Activated CD4-positive, CD25-positive, alpha-beta regulatory T cell (primary cell): ENCODE data around the gene ZNF580.

Source experiments
- DNase-seq, 4 experiments: peaks; one replicate each; lab custom pipeline; 2025; lab: John Stamatoyannopoulos, UW

Gene ZNF580

DNA sequence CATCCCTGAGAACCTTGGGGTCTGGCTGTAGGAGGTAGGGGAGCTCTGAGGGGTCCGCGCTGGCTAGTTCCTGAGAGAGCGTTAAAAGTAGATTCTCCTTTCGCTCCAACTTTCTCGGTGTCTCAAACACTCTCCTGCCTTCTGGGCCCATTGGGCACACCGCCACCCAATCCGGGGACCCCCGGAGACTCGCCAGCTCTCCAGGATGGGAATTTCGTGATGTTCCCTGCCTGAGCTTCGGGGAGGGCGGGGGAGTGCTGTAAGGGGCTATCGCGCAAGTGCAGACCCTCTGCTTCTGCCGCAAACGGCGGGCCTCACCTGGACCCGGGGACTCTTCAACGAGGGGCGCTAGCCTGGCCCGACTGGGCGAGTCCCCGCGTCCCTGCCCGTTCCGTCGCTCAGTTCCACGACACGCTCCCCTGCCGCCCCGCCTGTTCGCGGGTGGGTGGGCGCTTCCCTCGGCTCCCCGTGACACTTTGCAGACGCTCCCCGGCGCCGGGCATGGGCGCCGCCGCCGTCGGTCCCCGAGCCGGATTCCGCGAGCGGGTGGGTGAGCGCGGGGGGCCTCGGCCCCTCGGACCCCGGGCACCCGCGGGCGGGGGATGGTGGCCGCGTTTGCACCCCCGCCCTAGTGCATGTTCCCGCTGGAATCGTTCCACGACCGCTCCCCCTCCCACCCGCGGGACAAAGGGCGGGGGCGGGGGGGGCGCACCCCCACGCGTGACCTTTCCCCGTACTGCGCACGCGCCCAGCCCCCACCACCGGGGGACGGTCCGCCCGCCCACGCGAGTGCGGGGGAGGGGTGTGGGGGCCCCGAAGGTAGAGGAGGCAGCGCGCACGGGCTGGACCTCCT is 7.2 kb downstream of the ZNF580 start, which contains the start of gene CCDC106:
Gene CCDC106 (plus strand): TSS at position 481 of the 853 bp plus-strand sequence. CDS start 835 bp downstream, outside the sequence.
- DNase-seq, result no peak

DNA sequence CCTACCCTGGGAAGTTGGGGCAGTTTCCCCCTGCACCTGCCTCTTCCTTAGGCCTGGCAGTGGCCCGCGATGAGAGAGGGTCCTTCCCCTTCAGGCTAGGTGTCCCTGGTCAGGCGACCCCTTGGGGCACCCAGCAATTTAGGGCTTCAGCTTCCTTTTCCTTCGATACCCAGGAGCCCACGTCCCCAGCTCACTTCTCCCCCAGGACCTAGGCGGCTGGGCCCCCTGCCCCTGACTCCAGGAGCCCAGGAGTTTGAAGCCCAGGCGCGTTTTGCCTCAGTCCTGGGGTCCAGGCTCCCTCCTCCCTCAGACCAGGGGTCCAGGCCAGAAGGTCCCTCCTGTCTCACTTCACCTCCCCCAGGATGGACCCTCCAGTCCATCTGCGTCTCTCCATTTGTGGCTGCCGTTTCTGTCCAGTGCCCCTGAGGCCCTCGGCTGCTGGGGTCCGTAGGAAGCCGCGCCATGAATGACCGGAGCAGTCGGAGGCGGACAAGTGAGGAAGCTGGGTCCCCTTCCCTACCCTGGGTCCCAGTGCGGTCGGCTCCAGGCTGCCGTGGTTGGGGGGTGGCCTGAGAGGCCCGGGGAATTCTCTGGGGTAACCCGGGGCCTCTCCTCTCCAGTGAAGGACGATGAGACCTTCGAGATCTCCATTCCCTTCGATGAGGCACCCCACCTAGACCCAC is 7.9 kb downstream of the ZNF580 start:
- DNase-seq, result no peak

DNA sequence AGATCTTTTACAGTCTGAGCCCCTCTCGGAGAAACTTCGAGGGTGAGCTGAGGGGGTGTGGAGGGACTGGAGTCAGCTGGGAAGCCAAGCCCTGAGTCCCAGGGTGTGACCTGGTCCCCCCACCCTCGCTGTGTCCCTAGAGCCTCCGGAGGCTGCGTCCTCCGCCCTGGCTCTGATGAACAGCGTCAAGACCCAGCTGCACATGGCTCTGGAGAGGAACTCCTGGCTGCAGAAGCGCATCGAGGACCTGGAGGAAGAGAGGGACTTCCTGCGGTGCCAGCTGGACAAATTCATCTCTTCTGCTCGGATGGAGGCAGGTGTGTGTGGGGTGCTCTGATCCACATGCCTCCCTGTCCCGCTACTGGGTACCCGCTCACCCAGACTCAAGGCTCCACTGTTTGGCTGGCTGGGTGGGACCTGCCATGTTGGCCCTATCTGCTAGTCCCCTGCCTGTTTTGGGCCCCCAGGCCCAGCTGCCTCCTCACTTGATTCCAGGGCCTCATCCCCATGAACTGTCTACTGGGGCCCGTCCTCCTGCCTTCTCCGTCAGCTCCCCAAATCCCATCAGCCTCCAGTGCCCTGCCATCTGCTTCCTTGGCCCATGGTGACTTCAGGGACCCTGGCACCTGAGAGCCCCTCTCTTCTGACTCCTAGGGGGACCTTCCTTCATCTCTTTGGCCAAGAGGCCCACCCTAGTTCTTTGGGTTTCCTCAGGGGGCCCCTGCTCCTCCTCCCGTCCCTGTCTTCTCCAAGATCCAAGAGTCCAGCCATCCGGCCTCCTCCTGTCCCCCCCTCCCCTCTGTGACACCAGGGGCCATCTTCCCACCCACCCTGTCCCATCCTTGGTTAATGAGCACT is 8.7 kb downstream of the ZNF580 start:
- DNase-seq, result no peak

DNA sequence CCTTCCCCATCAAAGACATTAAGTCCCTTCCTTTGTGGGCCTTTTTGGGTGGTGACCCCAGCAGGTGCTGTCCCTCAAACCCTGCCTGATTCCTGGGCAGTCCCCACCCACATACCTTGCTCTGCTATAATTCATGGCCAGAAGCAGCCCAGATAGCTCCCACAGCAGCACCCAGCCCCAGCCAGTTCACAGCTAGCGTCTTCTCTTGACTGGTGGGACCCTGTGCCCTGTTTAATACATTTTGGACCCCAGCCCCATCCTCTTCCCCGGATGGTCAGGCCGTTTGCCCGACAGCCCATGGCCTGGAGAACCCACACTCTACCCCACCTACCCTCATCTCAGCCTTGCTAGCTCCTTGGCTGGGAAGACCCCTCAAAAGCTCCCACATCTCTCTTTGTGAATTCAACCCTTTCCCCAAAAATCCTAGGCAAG is 9.3 kb downstream of the ZNF580 start:
- no peak for DNase-seq

DNA sequence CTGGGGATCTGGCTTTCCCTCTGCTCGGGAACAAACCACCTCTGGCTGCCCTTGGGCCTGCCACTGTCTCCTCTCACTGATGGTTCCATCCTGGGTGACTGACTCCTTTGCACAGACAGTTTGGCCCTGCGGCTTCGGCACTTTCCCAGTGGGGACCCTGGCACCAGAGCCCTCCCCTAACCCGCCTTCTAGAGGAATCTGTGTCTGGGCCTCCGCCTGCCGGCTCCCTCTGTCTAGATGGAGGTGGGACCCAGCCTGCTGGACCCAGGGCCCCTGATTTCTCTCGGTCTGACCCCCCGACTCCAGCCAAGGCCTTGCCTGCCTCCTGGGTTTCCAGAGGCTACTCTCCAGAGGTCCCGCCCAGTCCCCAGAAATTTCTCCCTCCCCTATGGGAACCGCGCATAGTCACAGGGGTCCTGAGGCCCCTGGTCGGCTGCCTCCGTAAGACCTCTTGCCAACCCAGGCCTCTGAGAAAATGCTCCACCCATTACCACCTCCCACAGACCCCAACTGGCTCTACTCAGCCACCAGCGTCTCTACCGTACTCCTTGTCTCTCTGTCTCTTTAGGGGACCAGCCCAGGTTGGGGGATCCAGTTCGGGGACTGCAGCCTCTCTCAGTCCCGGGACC is 9.9 kb downstream of the ZNF580 start:
- no peak for DNase-seq

DNA sequence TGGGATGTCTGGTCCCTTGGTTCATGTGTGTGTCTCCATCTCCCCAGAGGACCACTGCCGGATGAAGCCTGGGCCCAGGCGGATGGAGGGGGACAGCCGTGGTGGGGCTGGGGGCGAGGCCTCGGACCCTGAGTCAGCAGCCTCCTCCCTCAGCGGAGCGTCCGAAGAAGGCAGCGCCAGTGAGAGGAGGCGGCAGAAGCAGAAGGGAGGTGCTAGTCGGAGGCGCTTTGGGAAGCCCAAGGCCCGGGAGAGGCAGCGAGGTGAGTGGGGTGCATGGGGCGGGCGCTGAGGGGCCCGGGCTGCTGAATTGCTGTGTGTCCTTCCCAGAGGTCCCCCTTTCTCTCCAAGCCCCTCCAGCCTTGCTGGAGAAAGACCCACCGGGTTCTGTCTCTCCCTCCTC is 10.4 kb downstream of the ZNF580 start:
- no peak for DNase-seq

DNA sequence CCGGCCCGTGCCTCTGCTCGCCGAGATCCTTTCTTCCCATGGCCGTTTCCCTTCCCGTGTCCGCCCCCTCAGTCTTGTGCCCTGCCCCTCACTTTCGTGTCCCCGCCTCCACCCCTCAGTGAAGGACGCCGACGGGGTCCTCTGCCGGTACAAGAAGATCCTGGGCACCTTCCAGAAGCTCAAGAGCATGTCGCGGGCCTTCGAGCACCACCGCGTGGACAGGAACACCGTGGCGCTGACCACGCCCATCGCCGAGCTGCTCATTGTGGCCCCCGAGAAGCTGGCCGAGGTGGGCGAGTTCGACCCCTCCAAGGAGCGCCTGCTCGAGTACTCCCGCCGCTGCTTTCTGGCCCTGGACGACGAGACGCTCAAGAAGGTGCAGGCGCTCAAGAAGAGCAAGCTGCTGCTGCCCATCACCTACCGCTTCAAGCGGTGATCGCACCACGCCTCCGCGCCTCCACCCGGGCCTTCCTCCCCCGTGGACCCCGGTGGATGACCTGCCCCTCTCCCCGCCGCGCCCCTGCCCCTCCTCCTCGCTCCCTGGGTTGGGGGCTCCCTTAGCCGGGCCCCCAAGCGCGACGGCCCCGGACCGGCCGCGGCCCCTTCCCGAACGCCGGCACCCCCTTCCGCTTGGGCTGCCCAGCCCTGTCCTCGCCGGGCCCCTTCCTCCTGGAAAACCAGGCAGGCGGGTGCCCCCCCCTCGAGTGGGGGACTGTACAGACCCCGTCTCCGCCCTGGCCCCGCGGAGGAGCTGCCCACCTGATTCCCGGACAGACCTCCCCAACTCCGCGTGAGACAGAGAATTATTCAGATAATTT is 11.7 kb downstream of the ZNF580 start:
- no peak for DNase-seq

DNA sequence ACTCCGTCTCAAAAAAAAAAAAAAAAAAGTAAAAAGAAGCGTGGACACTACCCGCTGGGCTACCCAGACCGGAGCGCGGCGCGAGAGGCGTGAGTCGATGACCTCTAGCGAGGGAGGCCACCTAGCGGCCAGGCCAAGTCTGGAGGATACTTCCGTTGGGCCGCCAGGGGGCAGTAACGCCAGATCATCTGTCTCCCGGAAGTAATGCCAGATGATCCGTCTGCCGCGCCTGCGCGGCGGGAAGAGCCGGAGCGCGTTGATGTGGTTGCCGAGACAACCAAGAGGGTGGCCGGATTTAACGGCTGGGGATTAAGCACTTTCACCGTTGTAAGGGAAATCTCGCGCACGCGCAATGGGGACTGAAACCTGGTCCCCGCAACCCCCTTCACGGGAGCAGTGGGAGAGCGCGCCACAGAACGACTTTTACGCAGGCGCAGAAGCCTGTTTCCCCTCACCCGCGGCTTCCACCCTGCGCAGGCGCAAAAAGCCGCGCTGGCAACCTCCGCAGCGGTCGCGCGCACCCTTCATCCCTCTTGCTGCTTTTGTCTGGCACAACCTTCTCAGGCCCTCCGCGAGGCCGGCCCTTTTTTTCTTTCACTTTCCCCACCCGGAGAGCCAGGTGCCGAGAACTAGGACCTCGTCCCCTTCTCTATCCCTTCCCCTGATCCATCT is 13.0 kb downstream of the ZNF580 start:
- DNase-seq, result peak; percentile 96 to 97 (median 97)

DNA sequence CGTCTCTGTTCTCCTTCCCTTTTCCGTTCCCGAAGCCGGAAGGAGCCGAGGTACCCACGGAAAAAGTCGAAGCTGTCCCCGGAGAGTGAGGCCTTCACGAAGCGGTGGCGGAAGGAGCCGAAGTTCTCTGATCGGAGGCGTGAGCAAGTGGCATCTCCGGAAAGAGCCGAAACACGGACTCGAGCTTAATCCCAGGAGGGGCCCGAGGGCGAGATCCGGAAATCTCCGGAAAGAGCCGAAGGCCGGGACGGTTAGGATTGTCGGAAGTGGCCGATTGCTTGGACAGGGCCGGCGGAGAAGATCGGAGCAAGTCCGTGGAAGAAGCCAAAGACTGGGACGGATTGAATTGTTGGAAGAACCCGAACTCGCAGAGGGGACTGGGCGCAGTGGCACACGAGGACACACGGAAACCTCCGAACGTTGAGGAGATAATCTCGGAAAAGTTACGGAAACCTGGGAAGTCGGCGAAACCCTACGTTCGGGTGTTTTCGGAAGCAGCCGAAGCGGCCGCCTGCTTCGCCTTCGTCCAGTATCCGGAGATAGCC is 13.6 kb downstream of the ZNF580 start:
- DNase-seq, result peak; percentile 92 to 97 (median 96)

DNA sequence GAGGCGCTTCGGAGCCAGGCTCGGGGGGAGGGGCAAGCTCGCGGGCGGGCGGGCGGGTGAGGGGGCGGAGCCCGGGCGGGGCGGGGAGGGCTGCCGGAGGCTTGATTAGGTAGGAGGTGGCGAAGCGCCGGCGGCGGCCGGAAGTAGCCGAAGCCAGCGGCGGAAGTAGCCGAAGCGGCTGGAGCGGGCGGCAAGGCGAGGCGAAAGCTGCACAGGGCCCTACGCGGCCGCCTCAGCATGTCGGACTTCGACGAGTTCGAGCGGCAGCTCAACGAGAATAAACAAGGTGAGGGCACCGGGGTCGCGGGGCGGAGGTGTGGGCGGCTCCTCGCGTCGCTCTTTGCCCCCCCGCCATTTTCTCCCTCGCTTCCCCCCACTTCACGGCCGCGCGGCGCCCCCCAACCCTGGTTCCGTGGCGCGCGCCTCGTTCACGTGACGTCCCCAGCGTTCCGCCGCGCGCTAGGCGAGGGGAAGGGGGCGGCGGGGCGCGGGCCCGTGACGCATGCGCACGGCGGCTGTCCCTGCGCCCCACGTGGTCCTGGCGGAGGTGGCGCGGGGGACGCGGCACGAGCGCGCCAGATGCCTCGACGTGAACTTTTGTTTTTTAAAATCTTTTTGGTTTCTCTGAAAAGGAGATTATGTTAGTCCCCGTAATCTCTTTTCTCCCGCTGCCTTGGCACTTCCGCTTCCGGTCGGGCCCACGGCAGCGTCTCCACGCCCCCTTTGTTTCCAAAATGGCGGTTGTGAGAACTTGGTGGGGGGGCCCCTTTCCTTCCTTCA is 14.3 kb downstream of the ZNF580 start, which contains the start of gene U2AF2:
Gene U2AF2 (plus strand): TSS at position 168 of the 780 bp plus-strand sequence. CDS start 70 bp downstream, at position 238.
- peak; percentile 91 to 97 (median 95) for DNase-seq

DNA sequence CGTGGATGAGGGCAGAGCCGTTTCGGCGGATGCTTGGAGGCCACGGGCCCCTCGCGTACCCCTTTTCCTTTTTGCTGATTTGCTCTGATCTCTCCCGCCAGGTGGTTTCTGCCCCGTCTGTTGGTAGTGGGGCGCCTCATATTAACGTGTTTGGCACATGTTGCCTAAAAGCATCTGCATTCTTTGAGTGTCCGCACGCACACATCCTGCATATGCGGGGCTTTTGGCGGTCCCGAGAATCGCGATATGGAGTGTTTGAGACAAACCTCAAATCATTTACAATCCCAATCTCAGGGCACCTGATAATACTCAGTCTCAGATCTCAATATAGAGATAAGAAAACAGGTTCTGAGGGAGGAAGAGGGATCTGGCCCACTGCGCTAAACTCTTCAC is 14.8 kb downstream of the ZNF580 start:
- DNase-seq, result no peak

DNA sequence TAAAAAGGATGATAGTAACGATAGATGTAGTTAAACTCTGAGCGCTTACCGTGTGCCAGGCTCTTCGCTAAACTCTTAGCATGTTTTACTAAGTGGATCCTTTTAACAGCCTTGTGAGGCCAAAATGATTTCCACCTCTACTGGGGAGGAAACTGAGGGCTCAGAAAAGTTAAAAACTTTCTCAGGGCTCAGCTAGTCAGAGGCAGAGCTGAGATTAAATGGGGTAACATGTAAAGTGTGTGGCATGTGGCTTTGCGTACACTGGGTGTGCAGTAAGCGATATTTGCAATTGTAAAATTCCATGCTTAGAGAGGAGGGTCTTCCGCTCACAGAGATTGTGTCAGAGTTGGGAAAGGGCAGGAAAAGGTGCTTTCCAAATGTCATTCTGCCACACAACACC is 15.8 kb downstream of the ZNF580 start:
- DNase-seq, result no peak

DNA sequence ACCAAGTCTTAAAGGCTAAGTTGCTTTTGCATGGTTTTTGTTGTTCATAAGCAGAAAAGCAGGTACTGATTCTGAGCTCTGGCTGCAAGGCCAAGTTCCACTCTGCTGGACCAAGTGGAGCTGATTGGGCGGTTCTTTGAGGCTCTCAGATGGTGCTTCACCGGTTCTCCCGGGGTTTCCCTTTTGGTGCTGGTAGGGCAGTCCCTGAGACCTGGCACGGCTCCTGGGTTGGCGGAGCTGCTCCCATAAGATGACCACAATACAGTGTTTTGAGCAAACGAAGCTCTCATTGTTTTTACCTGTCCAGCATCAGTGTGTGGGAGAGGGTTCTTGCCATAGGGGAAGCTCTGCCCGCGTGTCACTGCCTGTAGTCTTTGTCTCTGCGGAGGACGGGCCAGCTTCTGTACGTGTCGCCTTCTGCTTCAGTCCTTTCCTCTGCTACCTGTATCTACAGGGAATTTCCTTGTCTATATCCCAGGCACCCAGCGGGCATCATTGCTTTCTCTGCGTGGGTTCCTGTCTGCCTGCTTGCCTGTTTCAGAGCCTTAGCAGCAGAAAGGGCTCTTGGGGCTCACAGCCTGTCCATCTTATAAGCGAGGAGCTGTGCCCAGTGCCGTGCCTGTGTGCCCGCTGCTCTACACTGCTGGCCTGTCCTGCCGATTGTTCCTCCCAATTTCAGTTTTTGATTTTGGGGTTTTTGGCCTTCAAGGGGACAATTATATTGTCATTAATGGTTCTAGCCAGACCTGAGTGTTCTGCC is 16.4 kb downstream of the ZNF580 start:
- no peak for DNase-seq

DNA sequence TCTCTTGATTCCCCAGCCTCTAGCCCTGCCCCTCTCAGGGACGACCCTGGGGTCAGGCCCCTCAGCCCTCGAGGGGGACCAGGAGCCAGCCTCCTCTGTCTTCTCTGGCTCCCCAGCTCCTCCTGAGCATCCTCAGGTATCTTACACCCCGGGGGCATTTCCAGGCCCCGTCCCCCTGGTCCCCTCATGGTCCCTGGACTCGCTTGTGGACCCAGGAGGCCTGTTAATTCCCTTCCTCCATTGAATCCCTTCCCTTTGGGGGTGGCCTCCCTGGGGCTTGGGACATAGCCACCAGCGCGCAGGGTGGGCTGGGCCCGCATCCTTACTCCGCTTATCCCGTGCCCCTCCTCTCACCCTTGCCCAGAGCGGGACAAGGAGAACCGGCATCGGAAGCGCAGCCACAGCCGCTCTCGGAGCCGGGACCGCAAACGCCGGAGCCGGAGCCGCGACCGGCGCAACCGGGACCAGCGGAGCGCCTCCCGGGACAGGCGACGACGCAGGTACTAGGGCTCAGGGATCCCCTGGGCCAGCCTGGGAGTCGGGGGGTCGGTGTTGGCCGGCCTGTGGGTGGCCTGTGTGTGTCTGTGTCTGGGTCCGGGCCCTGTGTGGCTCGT is 18.2 kb downstream of the ZNF580 start:
- DNase-seq, result no peak

DNA sequence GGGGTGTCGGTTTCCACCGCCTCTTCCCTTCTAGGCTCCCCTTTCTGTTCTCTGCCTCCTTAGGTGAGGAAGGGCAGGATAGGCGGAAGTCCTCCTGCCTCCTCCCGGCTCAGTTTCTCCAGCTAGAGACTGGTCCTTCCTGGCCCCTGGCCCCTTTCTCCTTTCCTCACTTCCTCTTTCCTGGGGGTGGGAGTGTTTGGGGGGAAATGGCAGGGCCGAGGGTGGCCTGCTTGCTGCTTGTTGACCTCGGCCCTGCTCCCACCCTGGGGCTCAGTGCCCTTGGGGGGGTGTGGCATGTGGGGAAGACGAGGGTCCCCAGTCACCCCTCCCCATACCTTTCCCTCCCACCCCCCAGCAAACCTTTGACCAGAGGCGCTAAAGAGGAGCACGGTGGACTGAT is 19.0 kb downstream of the ZNF580 start:
- DNase-seq, result no peak

DNA sequence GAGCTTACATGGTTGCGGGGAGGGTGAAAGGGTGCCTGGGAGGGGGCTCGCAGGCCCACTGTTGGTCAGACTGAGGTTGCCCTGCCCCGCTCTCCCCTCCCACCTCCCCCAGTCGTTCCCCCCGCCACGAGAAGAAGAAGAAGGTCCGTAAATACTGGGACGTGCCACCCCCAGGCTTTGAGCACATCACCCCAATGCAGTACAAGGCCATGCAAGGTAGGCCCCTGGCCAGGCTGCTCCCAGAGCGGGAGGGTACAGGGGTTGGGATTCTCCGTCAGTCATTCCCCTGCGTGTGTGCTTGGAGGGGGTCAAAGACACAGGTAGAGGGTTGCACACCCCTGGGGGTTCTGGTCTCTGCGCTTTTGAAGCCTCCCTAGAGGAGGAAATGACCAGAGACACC is 19.6 kb downstream of the ZNF580 start:
- no peak for DNase-seq

DNA sequence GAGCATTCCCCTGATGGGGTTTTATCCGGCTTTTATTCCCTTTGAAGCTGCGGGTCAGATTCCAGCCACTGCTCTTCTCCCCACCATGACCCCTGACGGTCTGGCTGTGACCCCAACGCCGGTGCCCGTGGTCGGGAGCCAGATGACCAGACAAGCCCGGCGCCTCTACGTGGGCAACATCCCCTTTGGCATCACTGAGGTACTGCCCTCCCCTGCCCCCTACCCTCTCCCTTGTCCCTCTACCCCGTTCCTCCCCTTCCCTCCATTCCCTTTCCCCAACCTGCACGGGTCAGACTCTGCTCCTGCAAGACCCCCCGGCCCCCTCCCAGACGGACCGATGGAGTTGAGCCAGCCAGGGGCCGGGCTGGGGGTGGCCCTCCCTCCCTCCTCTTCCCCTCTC is 20.2 kb downstream of the ZNF580 start:
- DNase-seq, result no peak

DNA sequence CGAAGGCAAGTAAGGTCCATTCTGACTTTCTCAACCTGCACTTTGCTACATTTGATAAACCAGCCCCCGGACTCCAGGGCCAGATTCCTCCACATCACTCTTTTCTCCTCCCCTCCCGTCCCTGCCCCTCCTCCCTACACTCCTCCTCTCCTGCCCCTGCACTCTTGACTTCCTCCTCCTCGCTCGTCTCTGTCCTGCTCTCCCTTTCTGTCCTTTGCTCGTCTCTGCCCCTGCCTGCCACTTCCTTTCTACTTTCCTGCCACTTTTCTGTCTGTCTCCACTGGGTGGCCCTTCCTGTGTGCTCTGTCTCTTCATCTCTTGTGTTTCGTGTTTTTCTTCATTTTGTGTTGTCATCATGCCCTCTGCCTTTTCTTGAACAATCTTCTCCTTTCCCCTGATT is 21.0 kb downstream of the ZNF580 start:
- no peak for DNase-seq
